Measurements from ENCODE around the gene ZBTB16.

DNA sequence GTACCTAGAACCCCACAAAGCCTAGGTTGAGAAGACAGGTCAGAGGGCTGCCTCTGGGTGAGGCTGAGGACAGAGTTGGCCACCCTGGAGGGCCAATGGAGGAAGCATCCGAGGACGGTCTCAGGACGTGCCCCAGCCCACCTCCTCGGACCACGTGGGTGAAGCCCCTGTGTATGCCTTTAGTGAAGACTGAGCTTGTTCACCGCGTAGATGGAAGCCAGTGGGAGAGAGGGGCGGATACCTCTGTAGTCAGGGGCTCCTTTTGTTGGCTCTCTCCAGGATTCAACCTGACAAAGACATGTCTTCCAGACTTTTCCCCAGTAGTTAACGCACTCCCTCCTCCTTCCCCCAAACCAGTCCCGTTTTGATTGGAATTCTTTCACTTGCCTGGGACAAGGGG, 110.7 kb downstream of the ZBTB16 start:
- TF ChIP-seq, protein P1, sequence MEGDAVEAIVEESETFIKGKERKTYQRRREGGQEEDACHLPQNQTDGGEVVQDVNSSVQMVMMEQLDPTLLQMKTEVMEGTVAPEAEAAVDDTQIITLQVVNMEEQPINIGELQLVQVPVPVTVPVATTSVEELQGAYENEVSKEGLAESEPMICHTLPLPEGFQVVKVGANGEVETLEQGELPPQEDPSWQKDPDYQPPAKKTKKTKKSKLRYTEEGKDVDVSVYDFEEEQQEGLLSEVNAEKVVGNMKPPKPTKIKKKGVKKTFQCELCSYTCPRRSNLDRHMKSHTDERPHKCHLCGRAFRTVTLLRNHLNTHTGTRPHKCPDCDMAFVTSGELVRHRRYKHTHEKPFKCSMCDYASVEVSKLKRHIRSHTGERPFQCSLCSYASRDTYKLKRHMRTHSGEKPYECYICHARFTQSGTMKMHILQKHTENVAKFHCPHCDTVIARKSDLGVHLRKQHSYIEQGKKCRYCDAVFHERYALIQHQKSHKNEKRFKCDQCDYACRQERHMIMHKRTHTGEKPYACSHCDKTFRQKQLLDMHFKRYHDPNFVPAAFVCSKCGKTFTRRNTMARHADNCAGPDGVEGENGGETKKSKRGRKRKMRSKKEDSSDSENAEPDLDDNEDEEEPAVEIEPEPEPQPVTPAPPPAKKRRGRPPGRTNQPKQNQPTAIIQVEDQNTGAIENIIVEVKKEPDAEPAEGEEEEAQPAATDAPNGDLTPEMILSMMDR (IDR thresholded peaks at IDR 0.05), result no peak
- no peak for TF ChIP-seq POLR2A (IDR thresholded peaks at IDR 0.05)

Measured in uterus (tissue), 2 donors.